ENCODE data around the gene BBS2. TPM values are rescaled to one million over a fixed set of nuclear protein-coding genes. Genes with fewer than 3 reads are reported as not detected.
A peak's percentile ranks its signal among the peaks of the same experiment; 100 is the strongest.

BBS2 gene
- total and polyA plus RNA-seq, 8 donors = 10.0 to 50.4 (median 16.2) TPM

- DNase-seq (no peak), FAIRE-seq (no peak), ATAC-seq (no peak)
- 73 to 84% methylated on average over 1 of the region's 1 CpG for WGBS, 2 donors
- no peak overlapping the region for H3K4me3 ChIP-seq
- H3K4me1 ChIP-seq = no peaks in the 10 kb centered on the region
- no peaks in the 10 kb centered on the region for H3K27me3 ChIP-seq
- H3K9me3 ChIP-seq = no peaks in the 10 kb centered on the region
- intact Hi-C loops (cut with DNase I) = no loop called here
- no peak for TF ChIP-seq CTCF (IDR thresholded peaks at IDR 0.05)
- no peak overlapping the region for H3K27ac ChIP-seq
- no peaks in the 10 kb centered on the region for H3K36me3 ChIP-seq
These were observed 11.0 kb upstream of the BBS2 start for GRCh38 chr16:56530872-56531271.

DNA sequence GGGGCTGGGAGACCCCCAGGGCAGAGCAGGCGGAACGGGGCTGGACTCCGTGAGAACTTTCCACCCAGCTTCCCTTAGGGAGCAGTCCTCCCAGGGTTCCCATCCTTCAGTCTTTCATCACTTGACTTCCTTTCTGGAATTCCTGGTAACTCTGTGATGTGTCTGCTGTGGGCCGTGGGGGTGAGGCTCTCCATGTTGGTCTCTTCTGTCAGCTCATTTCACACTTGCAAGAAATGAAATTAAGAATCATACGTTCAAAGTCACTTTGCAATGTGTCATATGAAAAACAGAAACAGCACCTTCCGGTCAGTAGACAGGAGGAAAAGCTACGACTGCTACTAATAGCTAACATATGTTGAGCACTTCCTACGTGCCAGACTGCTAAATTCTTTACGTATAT lies 5.4 kb upstream of the BBS2 start:
- no peak for ATAC-seq
- no peak for DNase-seq
- 75 to 78% methylated on average over 9 of the region's 9 CpGs for WGBS, 2 donors
- H3K4me1 ChIP-seq = no peaks in the 10 kb centered on the region
- H3K9me3 ChIP-seq = no peaks in the 10 kb centered on the region
- no peak overlapping the region for H3K4me3 ChIP-seq
- no peaks in the 10 kb centered on the region for H3K36me3 ChIP-seq
- FAIRE-seq = no peak
- H3K27me3 ChIP-seq = no peaks in the 10 kb centered on the region
- no peak for TF ChIP-seq CTCF (IDR thresholded peaks at IDR 0.05)
- no peak overlapping the region for H3K27ac ChIP-seq
- intact Hi-C loops (cut with DNase I) = no loop called here

DNA sequence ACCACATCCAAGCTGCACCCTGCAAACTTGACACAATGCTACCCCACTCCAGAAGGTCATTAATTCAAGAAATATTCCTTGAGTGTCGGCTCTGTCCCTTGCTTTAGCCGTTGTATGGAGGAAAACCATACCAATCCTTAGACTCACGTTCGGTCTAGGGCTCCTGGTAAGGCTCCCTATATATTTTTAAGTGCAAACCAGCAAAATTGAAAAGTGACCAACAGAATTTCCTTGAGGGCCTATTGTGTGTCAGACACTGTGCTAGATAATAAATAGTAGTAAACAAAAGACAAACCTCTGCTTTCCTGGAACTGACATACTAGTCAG lies 390 bp upstream of the BBS2 start:
- DNase-seq (no peak), FAIRE-seq (no peak), ATAC-seq (peak in 1 of 4 donors; percentile 12)
- intact Hi-C loops (cut with DNase I) = no loop called here
- H3K27me3 ChIP-seq = no peaks in the 10 kb centered on the region
- WGBS, 2 donors = 16 to 18% methylated on average over 4 of the region's 4 CpGs
- H3K36me3 ChIP-seq = no peaks in the 10 kb centered on the region
- H3K27ac ChIP-seq = peak overlapping the region; percentile 69 to 87 (median 83)
- H3K4me1 ChIP-seq = no peaks in the 10 kb centered on the region
- peak overlapping the region in 3 of 4 donors; percentile 69 to 95 (median 84) for H3K4me3 ChIP-seq
- no peak for TF ChIP-seq CTCF (IDR thresholded peaks at IDR 0.05)
- H3K9me3 ChIP-seq = no peaks in the 10 kb centered on the region

DNA sequence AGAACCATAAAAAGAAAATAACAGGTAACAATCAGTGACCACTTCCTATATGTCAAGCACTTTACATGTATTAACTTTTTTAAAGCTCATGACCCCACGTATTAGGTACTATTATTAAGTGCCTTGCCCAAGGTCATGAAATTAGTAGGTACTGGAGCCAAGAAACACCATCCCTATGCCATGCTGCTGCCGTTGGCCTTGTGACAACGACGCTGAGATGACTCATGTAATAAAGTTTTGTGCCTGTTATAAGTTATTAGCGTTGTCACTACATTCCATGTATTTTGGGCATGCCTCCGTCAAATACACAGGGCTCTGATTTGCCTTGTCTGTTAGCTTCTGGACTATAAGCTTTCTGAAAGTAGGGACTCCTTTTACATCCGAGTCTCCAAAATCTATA lies 1.4 kb downstream of the BBS2 start:
- FAIRE-seq (no peak), DNase-seq (no peak), ATAC-seq (no peak)
- Histone ChIP-seq H3K4me1 (no peaks in the 10 kb centered on the region), H3K9me3 (no peaks in the 10 kb centered on the region), H3K27ac (no peak overlapping the region), H3K4me3 (no peak overlapping the region), H3K36me3 (no peaks in the 10 kb centered on the region), H3K27me3 (no peaks in the 10 kb centered on the region)
- 57 to 68% methylated on average over 7 of the region's 7 CpGs for WGBS, 2 donors
- intact Hi-C loops (cut with DNase I) = no loop called here
- no peak for TF ChIP-seq CTCF (IDR thresholded peaks at IDR 0.05)

- Histone ChIP-seq H3K27me3 (no peaks in the 10 kb centered on the region), H3K4me3 (no peak overlapping the region), H3K27ac (no peak overlapping the region), H3K9me3 (no peaks in the 10 kb centered on the region), H3K36me3 (no peaks in the 10 kb centered on the region), H3K4me1 (no peaks in the 10 kb centered on the region)
- DNase-seq = no peak
- ATAC-seq = no peak
- FAIRE-seq = no peak
- TF ChIP-seq CTCF (IDR thresholded peaks at IDR 0.05) = no peak
- 85 to 94% methylated on average over 2 of the region's 2 CpGs for WGBS, 2 donors
- intact Hi-C loops (cut with DNase I) = no loop called here
These were observed 2.6 kb downstream of the BBS2 start for GRCh38 chr16:56517206-56517605.
